ENCODE data around the gene GALNT7. TPM values are rescaled to one million over a fixed set of nuclear protein-coding genes. Genes with fewer than 3 reads are reported as not detected.

GALNT7 gene
- polyA plus RNA-seq, 3 donors: 12.3 to 29.0 (median 19.7) TPM

DNA sequence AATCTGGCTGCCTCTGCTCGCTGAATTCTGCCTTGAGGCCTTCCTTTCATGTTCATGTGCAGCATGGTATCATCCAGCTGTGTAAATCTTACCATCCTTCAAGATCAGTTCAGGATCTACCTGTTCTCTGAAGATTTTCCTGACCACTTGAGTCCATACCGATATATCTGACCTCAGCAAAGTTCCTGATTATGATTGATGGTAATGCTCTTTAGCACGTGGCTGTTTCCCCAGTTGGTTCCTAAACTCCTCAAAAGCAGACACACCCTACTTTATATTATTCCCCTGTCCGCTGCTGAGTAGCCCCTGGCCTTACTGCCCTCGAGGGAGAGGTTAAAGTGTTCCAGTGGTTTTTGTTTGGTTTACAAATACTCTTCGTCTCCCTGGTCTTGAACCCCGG lies 20.0 kb downstream of the GALNT7 start:
- H3K9me3 Mint-ChIP-seq: peaks cover 0 to 5% (median 0%) of the 10 kb centered on the region in 7 donors
- no peaks in the 10 kb centered on the region for H3K9me3 ChIP-seq (replicated peaks in 1 of 2; ENCODE audit: control insufficient read depth in 1 of 2, insufficient read depth in 1 of 2, low read length in 2 of 2)
- no peak overlapping the region for H3K4me2 ChIP-seq (replicated peaks; ENCODE audit: extremely low read depth, low read length, poor library complexity, severe bottlenecking)
- H3K79me2 ChIP-seq (ENCODE audit: insufficient read depth, low read length): peaks cover 100% of the 10 kb centered on the region
- H3K27ac ChIP-seq (ENCODE audit: low read depth in 1 of 2, low read length in 2 of 2): no peak overlapping the region
- H3K4me1 ChIP-seq (ENCODE audit: control insufficient read depth in 1 of 2, insufficient read depth in 2 of 2, low read length in 2 of 2): peaks cover 22% of the 10 kb centered on the region in 2 donors
- H3K27me3 Mint-ChIP-seq (ENCODE audit: low read depth in 3 of 3): no peaks in the 10 kb centered on the region
- no peak overlapping the region for H3K4me3 Mint-ChIP-seq
- H2AFZ ChIP-seq (ENCODE audit: insufficient read depth, low read depth, low read length, poor library complexity, severe bottlenecking): no peak overlapping the region
- TF ChIP-seq CTCF (IDR thresholded peaks at IDR 0.05): no peak
- 87% methylated on average over 3 of the region's 7 CpGs for WGBS (ENCODE audit: insufficient coverage)
- H3K36me3 Mint-ChIP-seq: peaks cover 3 to 5% of the 10 kb centered on the region in 2 donors
- DNase-seq: no peak
- no peak overlapping the region for H3K27ac Mint-ChIP-seq
- peaks cover 54% of the 10 kb centered on the region for H4K20me1 ChIP-seq (ENCODE audit: insufficient read depth, low read length)
- H3K9ac ChIP-seq (ENCODE audit: insufficient read depth, low read length, poor library complexity, severe bottlenecking): no peak overlapping the region
- no peaks in the 10 kb centered on the region for H3K27me3 ChIP-seq (ENCODE audit: control insufficient read depth in 2 of 2, insufficient read depth in 2 of 2, low read length in 2 of 2)
- intact Hi-C loops (cut with micrococcal nuclease): no loop called here
- no peak overlapping the region for H3K4me3 ChIP-seq (replicated peaks in 1 of 3; ENCODE audit: low read depth in 2 of 3, low read length in 3 of 3)
- H3K4me1 Mint-ChIP-seq: peaks cover 46% of the 10 kb centered on the region
- no peaks in the 10 kb centered on the region for H3K36me3 ChIP-seq (replicated peaks in 1 of 2; ENCODE audit: control insufficient read depth in 1 of 2, insufficient read depth in 2 of 2, low read length in 2 of 2)

DNA sequence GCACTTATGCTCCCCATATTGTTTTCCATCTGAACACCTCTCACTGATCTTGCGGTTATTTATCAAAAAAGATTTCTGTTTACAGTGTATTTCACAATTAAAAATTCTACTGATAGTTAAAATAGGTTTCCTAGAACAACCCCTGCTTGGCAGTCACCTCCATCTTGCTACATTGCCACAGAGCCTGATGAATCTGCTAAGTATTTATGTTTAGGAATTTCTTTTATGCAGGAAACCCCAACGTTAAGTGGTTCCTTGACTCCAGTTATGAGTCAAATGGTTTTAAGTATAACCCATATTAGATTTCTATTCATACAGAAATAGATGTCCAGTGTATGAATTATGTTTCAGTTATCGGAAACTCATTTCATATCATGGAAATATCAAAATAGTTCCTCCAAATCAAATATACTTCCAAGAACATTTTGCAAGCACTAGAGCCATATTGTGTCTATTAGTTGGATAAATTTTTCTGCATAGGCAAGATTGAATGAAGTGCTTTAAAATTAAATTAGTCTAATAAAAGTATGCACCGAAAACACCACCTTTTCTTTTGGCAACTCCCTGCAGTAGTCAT lies 20.6 kb downstream of the GALNT7 start:
- Mint-ChIP-seq H3K4me1 (peaks cover 46% of the 10 kb centered on the region), H3K27me3 (ENCODE audit: low read depth in 3 of 3) (no peaks in the 10 kb centered on the region), H3K9me3 (peaks cover 0 to 1% (median 0%) of the 10 kb centered on the region in 7 donors), H3K27ac (peak overlapping the region in 1 of 7 donors; percentile 21), H3K4me3 (no peak overlapping the region), H3K36me3 (no peaks in the 10 kb centered on the region)
- Histone ChIP-seq H3K4me2 (replicated peaks; ENCODE audit: extremely low read depth, low read length, poor library complexity, severe bottlenecking) (no peak overlapping the region), H4K20me1 (ENCODE audit: insufficient read depth, low read length) (peaks cover 58% of the 10 kb centered on the region), H3K27me3 (ENCODE audit: control insufficient read depth in 2 of 2, insufficient read depth in 2 of 2, low read length in 2 of 2) (no peaks in the 10 kb centered on the region), H3K9me3 (replicated peaks in 1 of 2; ENCODE audit: control insufficient read depth in 1 of 2, insufficient read depth in 1 of 2, low read length in 2 of 2) (no peaks in the 10 kb centered on the region), H3K36me3 (replicated peaks in 1 of 2; ENCODE audit: control insufficient read depth in 1 of 2, insufficient read depth in 2 of 2, low read length in 2 of 2) (no peaks in the 10 kb centered on the region), H2AFZ (ENCODE audit: insufficient read depth, low read depth, low read length, poor library complexity, severe bottlenecking) (no peak overlapping the region), H3K4me3 (replicated peaks in 1 of 3; ENCODE audit: low read depth in 2 of 3, low read length in 3 of 3) (no peak overlapping the region), H3K9ac (ENCODE audit: insufficient read depth, low read length, poor library complexity, severe bottlenecking) (no peak overlapping the region), H3K27ac (ENCODE audit: low read depth in 1 of 2, low read length in 2 of 2) (no peak overlapping the region), H3K4me1 (ENCODE audit: control insufficient read depth in 1 of 2, insufficient read depth in 2 of 2, low read length in 2 of 2) (peaks cover 22% of the 10 kb centered on the region in 2 donors), H3K79me2 (ENCODE audit: insufficient read depth, low read length) (peaks cover 100% of the 10 kb centered on the region)
- no peak for TF ChIP-seq CTCF (IDR thresholded peaks at IDR 0.05)
- 100% methylated on average over 1 of the region's 4 CpGs for WGBS (ENCODE audit: insufficient coverage)
- intact Hi-C loops (cut with micrococcal nuclease): no loop called here
- no peak for DNase-seq
